Measurements from ENCODE around the gene ATRN.
"Not testable (repeated sequence)": the region's sequence is repeated elsewhere in the genome, so short reads cannot be mapped to it uniquely, and the experiment has no call there.

ATRN gene

GRCh38 chr20:3559231-3559630 lies 88.4 kb downstream of the ATRN start:
- intact Hi-C loops (cut with DNase I): no loop called here
- DNase-seq: no peak

GRCh38 chr20:3559637-3560036 lies 88.8 kb downstream of the ATRN start:
- intact Hi-C loops (cut with DNase I): no loop called here
- DNase-seq: no peak

GRCh38 chr20:3560162-3560561 lies 89.3 kb downstream of the ATRN start:
- intact Hi-C loops (cut with DNase I): no loop called here
- no peak for DNase-seq

- no peak for DNase-seq
- intact Hi-C loops (cut with DNase I): no loop called here
Measured at GRCh38 chr20:3560578-3560977, 89.8 kb downstream of the ATRN start.

GRCh38 chr20:3563133-3563532 lies 92.3 kb downstream of the ATRN start:
- DNase-seq: no peak
- intact Hi-C loops (cut with DNase I): loop anchor here (1.0 kb wide), 1 partner anchor 148 kb away; no protein-coding TSS in a partner anchor

DNA sequence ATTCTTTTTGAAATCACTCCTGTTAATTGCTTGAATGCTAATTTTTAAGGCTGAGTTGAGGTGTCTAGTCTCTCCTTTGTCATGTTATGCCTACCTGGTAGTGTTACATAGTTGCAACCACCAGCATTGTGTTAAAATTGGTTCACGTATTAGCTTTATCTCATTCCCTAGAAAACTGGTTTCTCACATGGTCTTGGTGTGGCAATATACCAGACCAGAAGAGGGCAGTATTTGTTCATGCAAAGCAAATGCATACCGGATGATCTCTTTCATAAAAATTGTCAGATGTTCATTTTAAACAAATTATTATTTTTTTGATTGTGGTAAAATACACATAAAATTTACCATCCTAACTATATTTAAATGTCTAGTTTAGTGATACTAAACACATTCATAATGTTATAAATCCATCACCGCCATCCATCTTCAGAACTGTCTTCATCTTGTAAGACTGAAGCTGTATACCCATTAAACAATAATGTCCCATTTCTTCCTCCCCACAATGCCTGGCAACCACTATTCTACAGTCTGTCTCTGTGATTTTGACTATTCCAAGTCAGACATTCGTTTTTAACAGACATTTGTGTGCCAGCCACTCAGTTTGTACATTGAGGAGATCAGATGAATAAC lies 92.8 kb downstream of the ATRN start:
- no peak for DNase-seq
- intact Hi-C loops (cut with DNase I): loop anchor here (1.0 kb wide), 1 partner anchor 148 kb away; no protein-coding TSS in a partner anchor

DNA sequence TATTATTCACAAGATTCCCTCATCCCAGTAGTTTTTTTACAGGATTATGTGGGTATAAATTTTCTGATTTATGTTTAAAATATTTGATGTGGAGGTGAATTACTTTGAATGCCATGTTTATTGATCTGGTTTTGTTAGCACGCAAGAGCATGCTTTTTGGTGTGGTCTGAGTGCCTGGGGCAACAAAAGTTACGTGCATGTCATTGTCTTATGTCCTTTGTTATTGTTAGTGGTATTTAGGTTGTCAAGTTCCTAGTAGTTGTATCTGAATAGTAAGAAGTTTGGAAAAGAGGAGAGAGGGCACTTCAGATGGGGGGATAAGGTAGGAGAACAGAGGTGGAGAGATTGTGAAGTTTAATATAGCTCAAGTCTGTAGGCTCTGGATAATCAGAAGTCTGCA lies 95.0 kb downstream of the ATRN start:
- no peak for DNase-seq
- intact Hi-C loops (cut with DNase I): no loop called here

- no peak for DNase-seq
- intact Hi-C loops (cut with DNase I): no loop called here
Measured at GRCh38 chr20:3572151-3572550, 101.3 kb downstream of the ATRN start.

DNA sequence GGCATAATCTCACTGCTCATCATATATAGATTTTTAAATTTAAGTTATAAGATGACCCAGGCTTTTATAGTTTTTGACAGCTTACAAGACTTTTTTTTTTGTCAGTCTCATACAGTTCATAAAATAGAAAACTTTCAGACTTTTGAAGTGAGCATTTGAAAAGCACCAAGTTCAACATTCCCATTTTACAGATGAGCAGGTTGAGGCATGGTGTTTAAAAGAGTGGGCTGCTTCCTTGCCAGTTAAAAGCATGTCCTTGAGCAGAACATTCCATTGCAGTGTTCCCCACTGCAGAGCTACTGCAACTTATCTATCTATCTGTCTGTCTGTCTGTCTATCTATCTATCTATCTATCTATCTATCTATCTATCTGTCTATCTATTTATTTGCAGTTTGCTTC lies 105.5 kb downstream of the ATRN start:
- no peak for DNase-seq
- intact Hi-C loops (cut with DNase I): no loop called here

DNA sequence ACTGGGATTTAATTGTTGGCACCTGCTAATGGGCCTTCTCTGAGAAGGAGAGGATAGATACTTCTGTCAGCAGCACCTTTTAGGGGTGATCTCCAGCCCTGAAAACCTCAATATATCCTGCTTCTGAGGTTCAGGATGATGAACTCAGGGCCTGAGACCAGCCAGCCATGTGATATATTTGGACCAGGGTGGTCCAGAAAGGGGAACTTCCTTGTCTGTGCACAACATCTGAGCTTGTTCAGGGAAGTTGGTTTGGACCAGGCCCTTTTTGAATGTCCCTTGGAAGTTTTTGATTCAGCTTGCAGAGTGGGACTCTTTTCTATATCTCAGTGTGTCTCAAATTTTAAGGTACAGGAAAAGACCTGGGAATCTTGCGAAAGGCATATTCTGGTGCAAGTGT lies 106.5 kb downstream of the ATRN start:
- DNase-seq: no peak
- intact Hi-C loops (cut with DNase I): no loop called here

GRCh38 chr20:3580412-3580811 lies 109.6 kb downstream of the ATRN start:
- no peak for DNase-seq
- intact Hi-C loops (cut with DNase I): no loop called here

DNA sequence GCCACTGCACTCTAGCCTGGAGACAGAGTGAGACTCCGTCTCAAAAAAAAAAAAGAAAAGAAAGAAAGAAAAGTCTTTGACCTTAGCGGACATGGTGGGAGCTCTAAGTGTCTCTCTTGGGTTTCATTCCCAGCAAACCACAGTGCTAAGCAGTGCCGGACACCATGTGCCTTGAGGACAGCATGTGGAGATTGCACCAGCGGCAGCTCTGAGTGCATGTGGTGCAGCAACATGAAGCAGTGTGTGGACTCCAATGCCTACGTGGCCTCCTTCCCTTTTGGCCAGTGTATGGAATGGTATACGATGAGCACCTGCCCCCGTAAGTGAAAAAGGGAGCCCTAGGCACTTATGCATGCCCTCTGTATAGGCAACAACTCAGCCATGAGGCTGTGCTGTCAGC lies 112.9 kb downstream of the ATRN start:
- intact Hi-C loops (cut with DNase I): no loop called here
- DNase-seq: no peak

DNA sequence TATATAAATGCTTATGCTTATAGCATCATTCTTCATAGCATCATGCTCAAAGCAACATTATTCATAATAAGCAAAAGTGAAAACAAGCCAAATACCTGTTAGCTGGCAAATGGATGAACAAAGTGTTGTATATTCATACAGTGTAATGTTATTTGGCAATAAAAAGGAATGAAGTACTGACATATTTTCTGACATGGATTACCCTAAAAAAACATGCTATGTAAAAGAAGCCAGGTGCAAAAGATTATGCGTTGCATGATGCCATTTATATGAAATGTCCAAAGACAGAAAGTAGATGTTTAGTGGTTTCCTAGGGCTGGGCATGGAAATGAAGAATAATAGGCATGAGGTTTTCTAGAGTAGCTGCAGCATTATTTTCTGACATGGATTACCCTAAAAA lies 115.3 kb downstream of the ATRN start:
- intact Hi-C loops (cut with DNase I): no loop called here
- DNase-seq: no peak

DNA sequence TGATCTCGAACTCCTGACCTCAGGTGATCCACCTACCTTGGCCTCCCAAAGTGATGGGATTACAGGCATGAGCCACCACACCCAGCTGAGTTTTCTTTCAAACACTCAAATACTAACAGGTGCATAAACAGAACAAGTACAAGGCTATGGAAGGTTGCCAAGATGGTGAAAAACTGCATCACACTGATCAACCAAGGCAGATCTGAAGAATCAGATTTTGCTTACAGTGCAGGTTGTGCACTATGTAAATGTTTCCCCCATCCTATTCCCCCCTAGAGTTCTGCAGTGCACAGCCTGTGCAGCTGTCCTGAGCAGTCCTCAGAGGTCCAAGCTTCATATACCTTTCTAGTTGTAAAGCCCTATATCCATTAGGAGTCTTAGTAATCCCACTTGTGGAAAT lies 119.3 kb downstream of the ATRN start:
- intact Hi-C loops (cut with DNase I): no loop called here
- no peak for DNase-seq

DNA sequence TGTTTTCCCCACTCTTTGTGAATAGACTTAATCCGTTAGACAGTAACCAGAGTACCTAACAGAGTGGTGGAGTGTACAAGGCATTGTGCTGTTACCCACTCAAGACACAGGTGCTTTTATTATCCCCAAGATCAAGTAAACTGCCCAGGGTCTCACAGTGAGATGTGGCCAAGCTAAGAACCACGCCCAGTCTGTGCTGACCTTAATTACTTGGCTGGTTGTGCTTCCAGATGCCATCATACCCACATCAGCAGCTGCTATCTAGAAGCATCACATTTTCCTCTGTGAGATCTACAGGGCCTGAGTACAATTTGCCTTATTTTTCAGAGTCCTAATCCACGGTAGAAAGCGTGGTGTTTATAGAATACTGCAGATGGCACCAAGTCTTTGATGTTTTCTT lies 122.1 kb downstream of the ATRN start:
- DNase-seq: no peak
- intact Hi-C loops (cut with DNase I): no loop called here

DNA sequence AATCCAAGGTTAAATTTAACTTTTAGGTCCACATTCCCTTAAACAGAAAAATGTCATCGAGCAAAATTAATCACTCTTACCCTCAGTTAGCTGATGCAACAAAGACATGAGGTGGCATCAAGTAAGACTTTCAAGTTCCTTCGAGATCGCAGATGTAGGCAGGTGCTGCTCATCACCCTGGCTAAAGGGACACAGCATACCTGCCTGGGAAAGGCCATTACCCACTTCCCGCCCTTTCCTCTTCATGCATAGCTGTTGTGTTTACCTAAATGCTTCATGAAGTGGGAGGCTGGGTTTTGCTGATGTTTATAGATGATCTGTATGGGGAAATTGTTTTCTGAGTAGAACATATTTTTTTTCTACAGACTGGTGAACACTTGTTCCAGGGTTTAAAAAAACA lies 124.7 kb downstream of the ATRN start:
- intact Hi-C loops (cut with DNase I): no loop called here
- DNase-seq: no peak

DNA sequence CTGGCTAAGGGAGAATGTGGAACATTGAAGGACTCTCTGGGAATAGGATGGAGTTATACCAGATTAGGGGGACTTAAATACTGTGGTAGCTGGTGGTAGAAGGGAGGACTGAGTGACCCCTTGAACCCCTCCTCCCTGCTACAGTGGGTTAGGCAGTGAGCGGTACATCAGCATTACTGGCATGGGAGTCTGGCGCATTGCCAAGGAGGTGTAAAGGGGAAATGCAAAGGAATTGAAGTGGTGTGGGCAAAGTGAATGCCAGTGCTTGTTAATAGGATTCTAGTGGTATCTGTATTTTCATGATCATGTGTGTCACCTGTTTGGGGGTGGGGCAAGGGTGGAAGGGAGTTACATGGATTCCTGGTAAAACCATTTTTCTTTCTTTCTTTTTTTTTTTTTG lies 132.3 kb downstream of the ATRN start:
- DNase-seq: no peak
- intact Hi-C loops (cut with DNase I): no loop called here

DNA sequence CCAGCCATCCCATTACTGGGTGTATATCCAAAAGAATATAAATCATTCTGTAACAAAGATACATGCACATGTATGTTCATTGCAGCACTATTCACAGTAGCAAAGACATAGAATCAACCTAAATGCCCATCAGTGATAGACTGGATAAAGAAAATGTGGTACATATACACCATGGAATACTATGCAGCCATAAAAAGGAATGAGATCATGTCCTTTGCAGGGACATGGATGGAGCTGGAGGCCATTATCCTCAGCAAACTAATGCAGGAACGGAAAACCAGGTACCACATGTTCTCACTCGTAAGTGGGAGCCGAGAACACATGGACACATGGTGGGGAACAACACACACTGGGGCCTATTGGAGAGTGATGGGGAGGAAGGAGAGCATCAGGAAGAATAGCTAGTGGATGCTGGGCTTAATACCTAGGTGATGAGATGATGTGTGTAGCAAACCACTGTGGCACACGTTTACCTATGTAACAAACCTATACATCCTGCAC lies 134.6 kb downstream of the ATRN start:
- DNase-seq; intact Hi-C loops (cut with DNase I): not testable (repeated sequence)

GRCh38 chr20:3606021-3606420 lies 135.2 kb downstream of the ATRN start:
- intact Hi-C loops (cut with DNase I): no loop called here
- DNase-seq: no peak

DNA sequence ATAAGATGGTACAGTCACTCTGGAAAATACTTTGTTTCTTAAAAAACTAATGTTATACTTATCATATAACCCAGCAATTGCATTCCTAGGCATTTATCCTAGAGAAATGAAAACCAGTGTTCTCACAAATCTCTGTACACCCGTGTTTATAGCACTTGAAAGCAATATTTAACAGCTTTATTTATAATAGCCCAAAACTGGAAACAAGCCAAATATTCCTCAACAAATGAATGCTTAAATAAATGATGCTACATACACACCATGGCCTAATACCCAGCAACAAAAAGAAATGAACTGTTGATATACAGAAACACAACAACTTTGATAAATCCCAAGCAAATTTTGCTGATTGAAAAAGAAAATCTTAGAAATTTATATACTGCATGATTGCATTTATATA lies 141.1 kb downstream of the ATRN start:
- DNase-seq: no peak
- intact Hi-C loops (cut with DNase I): no loop called here

GRCh38 chr20:3612795-3613572 lies 142.2 kb downstream of the ATRN start:
- intact Hi-C loops (cut with DNase I): no loop called here
- no peak for DNase-seq

- intact Hi-C loops (cut with DNase I): no loop called here
- peak in 8 of 10 donors; percentile 33 to 84 (median 45) for DNase-seq
Measured at GRCh38 chr20:3613821-3614440, 143.1 kb downstream of the ATRN start.

Measured in posterior cingulate gyrus (tissue), 11 donors.